ENCODE measurements around the gene STK32B.

Gene STK32B

DNA sequence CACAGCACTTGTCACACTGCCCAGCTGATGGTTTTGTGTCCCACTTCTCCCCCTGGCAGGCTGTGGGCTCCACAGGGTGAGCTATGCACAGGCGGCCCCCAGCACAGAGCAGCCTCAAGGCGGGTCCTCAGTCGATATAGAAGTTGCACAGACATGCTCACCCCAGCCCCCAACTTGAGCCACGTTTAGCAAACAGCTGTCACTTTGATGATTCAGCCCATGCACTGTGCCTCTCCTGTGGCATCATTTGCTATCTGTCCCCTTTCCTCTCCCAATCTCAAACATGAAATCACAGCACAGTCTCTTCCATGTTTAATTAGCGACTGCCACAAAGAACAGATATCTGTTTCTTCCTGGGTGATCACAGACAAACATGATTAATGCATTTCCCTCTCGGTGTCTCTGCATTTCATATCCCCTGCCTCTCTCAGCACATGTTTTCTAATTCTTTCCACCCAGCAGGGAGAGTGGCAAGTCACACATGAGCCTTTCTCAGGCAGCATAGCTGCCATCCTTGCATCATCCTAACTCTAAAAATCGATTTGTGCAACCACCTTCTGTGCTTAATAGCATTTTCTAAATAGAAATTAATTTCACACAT is 452.2 kb downstream of the STK32B start:
- TF ChIP-seq, protein P1, sequence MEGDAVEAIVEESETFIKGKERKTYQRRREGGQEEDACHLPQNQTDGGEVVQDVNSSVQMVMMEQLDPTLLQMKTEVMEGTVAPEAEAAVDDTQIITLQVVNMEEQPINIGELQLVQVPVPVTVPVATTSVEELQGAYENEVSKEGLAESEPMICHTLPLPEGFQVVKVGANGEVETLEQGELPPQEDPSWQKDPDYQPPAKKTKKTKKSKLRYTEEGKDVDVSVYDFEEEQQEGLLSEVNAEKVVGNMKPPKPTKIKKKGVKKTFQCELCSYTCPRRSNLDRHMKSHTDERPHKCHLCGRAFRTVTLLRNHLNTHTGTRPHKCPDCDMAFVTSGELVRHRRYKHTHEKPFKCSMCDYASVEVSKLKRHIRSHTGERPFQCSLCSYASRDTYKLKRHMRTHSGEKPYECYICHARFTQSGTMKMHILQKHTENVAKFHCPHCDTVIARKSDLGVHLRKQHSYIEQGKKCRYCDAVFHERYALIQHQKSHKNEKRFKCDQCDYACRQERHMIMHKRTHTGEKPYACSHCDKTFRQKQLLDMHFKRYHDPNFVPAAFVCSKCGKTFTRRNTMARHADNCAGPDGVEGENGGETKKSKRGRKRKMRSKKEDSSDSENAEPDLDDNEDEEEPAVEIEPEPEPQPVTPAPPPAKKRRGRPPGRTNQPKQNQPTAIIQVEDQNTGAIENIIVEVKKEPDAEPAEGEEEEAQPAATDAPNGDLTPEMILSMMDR (conservative IDR thresholded peaks at IDR 0.05; ENCODE audit: low read depth, low read length), result no peak
- no peak overlapping the region for H3K4me3 ChIP-seq (ENCODE audit: low read depth, low read length)
- no peak for DNase-seq (ENCODE audit: low read depth)

DNA sequence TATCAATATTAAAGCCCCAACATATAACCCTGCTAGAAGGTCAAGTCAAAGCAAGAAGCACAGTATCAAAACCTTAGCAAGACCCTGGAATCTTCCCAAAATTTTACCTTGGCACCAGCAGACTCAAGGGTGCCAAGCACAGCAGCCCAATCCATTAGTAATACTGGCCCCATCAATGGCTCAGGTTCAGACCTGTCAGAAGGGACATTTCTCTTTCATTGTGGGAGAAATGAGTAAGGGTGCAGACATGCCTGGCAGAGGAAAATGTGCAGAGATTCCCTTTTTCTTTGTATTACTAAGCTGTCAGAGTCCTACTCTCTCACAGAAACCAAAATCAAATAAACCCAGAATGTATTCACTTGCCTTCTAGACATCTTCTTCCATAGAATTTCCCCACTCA is 453.2 kb downstream of the STK32B start:
- no peak overlapping the region for H3K4me3 ChIP-seq (ENCODE audit: low read depth, low read length)
- TF ChIP-seq, protein P1 (conservative IDR thresholded peaks at IDR 0.05; ENCODE audit: low read depth, low read length), result no peak
- DNase-seq (ENCODE audit: low read depth), result no peak

DNA sequence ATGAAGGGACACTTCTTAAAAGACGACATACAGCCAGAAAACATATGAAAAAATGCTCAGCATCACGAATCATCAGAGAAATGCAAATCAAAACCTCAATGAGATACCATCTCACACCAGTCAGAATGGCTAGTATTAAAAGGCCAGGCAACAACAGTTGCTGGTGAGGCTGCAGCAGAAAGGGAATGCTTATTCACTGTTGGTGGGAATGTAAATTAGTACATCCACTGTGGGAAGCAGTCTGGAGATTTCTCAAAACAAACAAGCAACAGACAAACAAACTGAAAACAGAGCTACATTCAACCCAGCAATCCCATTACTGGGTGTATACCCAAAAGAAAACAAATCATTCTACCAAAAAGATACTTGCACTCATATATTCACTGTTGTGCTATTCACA is 459.2 kb downstream of the STK32B start:
- DNase-seq (ENCODE audit: low read depth), result no peak
- no peak overlapping the region for H3K4me3 ChIP-seq (ENCODE audit: low read depth, low read length)
- TF ChIP-seq, protein P1 (conservative IDR thresholded peaks at IDR 0.05; ENCODE audit: low read depth, low read length), result no peak

DNA sequence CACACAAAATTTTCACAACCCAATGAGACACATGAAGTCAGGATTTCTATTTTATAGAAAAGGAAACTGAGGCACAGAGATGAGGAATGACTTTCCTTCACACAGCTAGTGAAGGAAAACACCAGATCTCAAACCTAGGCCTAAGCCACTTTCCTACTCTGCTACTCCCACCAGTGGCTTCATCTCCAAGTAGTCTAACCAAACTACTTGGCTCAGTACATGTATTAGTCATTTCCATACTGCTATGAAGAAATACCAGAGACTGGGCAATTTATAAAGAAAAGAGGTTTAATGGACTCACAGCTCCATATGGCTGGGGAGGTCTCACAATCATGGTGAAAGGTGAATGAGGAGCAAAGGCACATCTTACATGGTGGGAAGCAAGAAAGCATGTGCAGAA is 460.5 kb downstream of the STK32B start:
- H3K4me3 ChIP-seq (ENCODE audit: low read depth, low read length), result no peak overlapping the region
- peak; percentile 54 for DNase-seq (ENCODE audit: low read depth)
- TF ChIP-seq, protein P1 (conservative IDR thresholded peaks at IDR 0.05; ENCODE audit: low read depth, low read length), result no peak

DNA sequence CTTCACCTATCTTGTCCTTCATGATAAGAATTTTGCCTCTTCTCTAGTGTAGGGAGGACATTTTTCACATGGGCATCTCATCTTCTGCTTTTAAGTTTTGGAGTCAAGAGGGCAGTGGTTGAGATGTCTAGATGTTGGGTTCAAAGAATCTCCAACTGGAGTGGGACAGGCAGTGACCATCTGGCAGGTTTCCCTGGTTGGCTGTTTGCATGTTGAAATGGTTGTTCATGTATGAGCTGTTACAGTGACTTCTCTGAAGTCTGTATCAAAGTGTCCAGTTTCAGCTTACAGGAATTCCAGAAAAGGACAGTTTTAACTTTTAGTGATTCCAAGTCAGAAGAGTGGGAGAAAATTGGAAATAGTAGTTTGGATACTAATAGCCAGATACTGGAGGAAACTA is 464.4 kb downstream of the STK32B start:
- no peak for DNase-seq (ENCODE audit: low read depth)
- TF ChIP-seq, protein P1 (conservative IDR thresholded peaks at IDR 0.05; ENCODE audit: low read depth, low read length), result no peak
- H3K4me3 ChIP-seq (ENCODE audit: low read depth, low read length), result no peak overlapping the region

DNA sequence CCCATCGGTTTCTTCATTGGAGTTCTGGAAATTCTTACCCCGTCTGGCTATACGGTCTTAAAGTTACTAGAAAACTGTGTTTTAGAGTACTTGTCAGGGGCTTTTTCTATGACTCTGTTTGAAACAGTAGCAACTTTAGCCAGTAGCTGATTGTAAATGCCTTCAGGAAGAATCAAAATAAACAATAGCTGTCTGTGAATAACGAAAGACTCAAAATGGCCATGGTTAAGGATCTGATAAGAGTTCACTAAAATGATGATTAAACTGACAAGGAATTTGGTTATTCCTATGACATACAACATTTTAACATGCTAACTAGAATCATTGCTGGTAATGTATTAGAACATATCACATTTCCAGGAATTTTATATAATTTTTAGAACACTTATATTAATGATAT is 466.1 kb downstream of the STK32B start:
- TF ChIP-seq, protein P1 (conservative IDR thresholded peaks at IDR 0.05; ENCODE audit: low read depth, low read length), result no peak
- no peak overlapping the region for H3K4me3 ChIP-seq (ENCODE audit: low read depth, low read length)
- DNase-seq (ENCODE audit: low read depth), result peak; percentile 21
